Osteocyte (in vitro differentiated cells): ENCODE results near the gene DDX41. TPM values are rescaled to one million over a fixed set of nuclear protein-coding genes. Genes with fewer than 3 reads are reported as not detected.
A peak's percentile ranks its signal among the peaks of the same experiment; 100 is the strongest.
"Not testable (repeated sequence)": the region's sequence is repeated elsewhere in the genome, so short reads cannot be mapped to it uniquely, and the experiment has no call there.

ENCODE experiments used
- DNase-seq: peaks from one replicate; pipeline ENCODE4 v3.0.0; 2021; ENCODE audit warnings: mixed read lengths; ENCODE audit not compliant: unreplicated experiment; ENCODE audit errors: extremely low spot score
- H3K27ac Mint-ChIP-seq: one replicate; pipeline ENCODE4 v1.8.0; 2021; ENCODE audit warnings: mild to moderate bottlenecking, mixed read lengths; ENCODE audit not compliant: unreplicated experiment
- H3K27me3 Mint-ChIP-seq: one replicate; pipeline ENCODE4 v1.8.0; 2021; ENCODE audit warnings: mixed read lengths; ENCODE audit not compliant: unreplicated experiment
- H3K36me3 Mint-ChIP-seq: one replicate; pipeline ENCODE4 v1.8.0; 2021; ENCODE audit warnings: mixed read lengths; ENCODE audit not compliant: unreplicated experiment
- H3K4me1 Mint-ChIP-seq: one replicate; pipeline ENCODE4 v1.8.0; 2021; ENCODE audit warnings: mixed read lengths; ENCODE audit not compliant: unreplicated experiment
- H3K4me3 Mint-ChIP-seq: one replicate; pipeline ENCODE4 v1.8.0; 2021; ENCODE audit warnings: mild to moderate bottlenecking, moderate library complexity, mixed read lengths; ENCODE audit not compliant: unreplicated experiment
- H3K9me3 Mint-ChIP-seq: one replicate; pipeline ENCODE4 v1.8.0; 2021; ENCODE audit warnings: mixed read lengths; ENCODE audit not compliant: unreplicated experiment
- CTCF ChIP-seq: fragments of 200-600 bp; sonication (generic); IDR thresholded peaks from 2 replicates; pipeline ENCODE4 v1.5.0; 2021; ENCODE audit warnings: antibody characterized with exemption, mild to moderate bottlenecking, moderate library complexity
- total RNA-seq: library from RNA; stranded (reverse); gene quantifications from 2 replicates; pipeline ENCODE4 v1.2.1, GENCODE V29; 2021

Gene DDX41
- total RNA-seq, 1 donor from 2014 or later = 83.1 TPM

GRCh38 chr5:177537389-177538361 lies 20.9 kb upstream of the DDX41 start:
- Mint-ChIP-seq H3K4me1 (peaks cover 58% of the 10 kb centered on the region), H3K4me3 (peak overlapping the region; percentile 55)

DNA sequence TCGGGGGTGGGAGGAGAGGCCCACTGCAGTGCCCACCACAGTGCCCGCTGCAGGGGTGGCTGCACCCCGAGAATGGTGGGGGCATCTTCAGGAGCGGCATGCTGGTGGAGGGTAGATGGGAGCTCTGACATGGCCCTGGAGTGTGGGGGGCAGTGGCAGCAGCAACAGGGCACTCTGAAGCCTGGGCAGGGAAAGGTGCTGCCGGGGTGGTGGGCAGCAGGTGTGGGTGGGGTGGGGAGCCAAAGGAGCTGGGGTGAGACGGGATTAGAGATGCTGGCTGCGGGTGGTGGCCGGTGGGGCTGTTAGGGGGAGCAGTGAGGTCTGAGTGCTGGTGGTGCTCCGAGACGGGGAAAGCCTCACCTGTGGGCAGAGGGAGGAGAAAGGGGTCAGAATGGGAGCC lies 19.6 kb upstream of the DDX41 start:
- Mint-ChIP-seq H3K27ac (peak overlapping the region; percentile 96), H3K27me3 (no peaks in the 10 kb centered on the region), H3K9me3 (no peaks in the 10 kb centered on the region), H3K4me3 (no peak overlapping the region), H3K36me3 (peaks cover 22% of the 10 kb centered on the region), H3K4me1 (peaks cover 58% of the 10 kb centered on the region)
- TF ChIP-seq CTCF = no peak
- DNase-seq = no peak

More at GRCh38 chr5:177537389-177538361, 20.9 kb upstream of the DDX41 start:
- peak overlapping the region; percentile 96 for H3K27ac Mint-ChIP-seq
- H3K27me3 Mint-ChIP-seq = no peaks in the 10 kb centered on the region
- H3K36me3 Mint-ChIP-seq = peaks cover 21% of the 10 kb centered on the region
- DNase-seq = peak; percentile 90
- H3K9me3 Mint-ChIP-seq = no peaks in the 10 kb centered on the region
- TF ChIP-seq CTCF = no peak

DNA sequence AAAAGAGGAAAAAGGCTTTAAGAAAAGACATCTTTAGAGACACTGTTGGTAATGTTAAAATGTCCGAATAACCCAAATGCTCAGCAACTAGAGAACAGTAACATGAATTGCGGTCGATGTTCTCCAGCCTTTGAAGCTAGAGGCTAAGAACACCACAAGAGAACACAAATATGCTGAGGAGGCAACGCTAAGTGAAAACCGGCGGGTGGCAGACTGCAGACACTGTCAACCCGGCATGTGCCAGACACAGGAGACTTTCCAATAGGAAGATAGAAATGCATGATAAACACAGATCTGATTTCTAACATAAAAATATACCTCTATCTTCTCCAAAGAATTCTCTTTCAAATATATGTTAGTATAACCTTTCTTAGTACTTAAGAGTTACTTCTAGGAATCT lies 18.4 kb upstream of the DDX41 start:
- DNase-seq = no peak
- peaks cover 26% of the 10 kb centered on the region for H3K36me3 Mint-ChIP-seq
- H3K9me3 Mint-ChIP-seq = no peaks in the 10 kb centered on the region
- peaks cover 49% of the 10 kb centered on the region for H3K4me1 Mint-ChIP-seq
- no peaks in the 10 kb centered on the region for H3K27me3 Mint-ChIP-seq
- H3K4me3 Mint-ChIP-seq = no peak overlapping the region
- TF ChIP-seq CTCF = no peak
- peak overlapping the region; percentile 38 for H3K27ac Mint-ChIP-seq

GRCh38 chr5:177534433-177534832 lies 17.7 kb upstream of the DDX41 start:
- H3K27me3 Mint-ChIP-seq, H3K27ac Mint-ChIP-seq, DNase-seq, H3K4me3 Mint-ChIP-seq, H3K9me3 Mint-ChIP-seq: not testable (repeated sequence)
- Mint-ChIP-seq H3K4me1 (peaks cover 42% of the 10 kb centered on the region), H3K36me3 (peaks cover 28% of the 10 kb centered on the region)

GRCh38 chr5:177531209-177531940 lies 14.6 kb upstream of the DDX41 start:
- Mint-ChIP-seq H3K4me3 (no peak overlapping the region), H3K27me3 (no peaks in the 10 kb centered on the region), H3K36me3 (peaks cover 29% of the 10 kb centered on the region), H3K4me1 (peaks cover 12% of the 10 kb centered on the region), H3K9me3 (no peaks in the 10 kb centered on the region), H3K27ac (no peak overlapping the region)
- no peak for TF ChIP-seq CTCF
- no peak for DNase-seq
